Activated B cell treated with CpG ODN at 0.5 μM for 24 hours (primary cell): ENCODE data around the gene C20orf144. TPM values are rescaled to one million over a fixed set of nuclear protein-coding genes. Genes with fewer than 3 reads are reported as not detected.
"Not testable (repeated sequence)": the region's sequence is repeated elsewhere in the genome, so short reads cannot be mapped to it uniquely, and the experiment has no call there.

Source experiments
- ATAC-seq: fragments of 200-7000 bp; cut with Tn5 transposase; one replicate; pipeline ENCODE4 v1.10.0; 2021; ENCODE audit warnings: low read depth, mild to moderate bottlenecking, moderate library complexity
- CTCF ChIA-PET: fragments of 350-600 bp; sonication (Branson Sonifier 250); formaldehyde crosslinking; loops from one replicate; lab custom pipeline; 2021; ENCODE audit warnings: antibody characterized with exemption; lab: Charles Lee
- POLR2A ChIA-PET: fragments of 350-600 bp; sonication (Branson Sonifier 250); formaldehyde crosslinking; loops from one replicate; lab custom pipeline; 2021; ENCODE audit warnings: antibody characterized with exemption; lab: Charles Lee
- DNase-seq: peaks from one replicate; pipeline ENCODE4 v3.0.0; 2022
- H3K27ac Mint-ChIP-seq: one replicate; pipeline ENCODE4 v1.8.0; 2020; ENCODE audit warnings: mixed read lengths
- H3K27me3 Mint-ChIP-seq: one replicate; pipeline ENCODE4 v1.8.0; 2021; ENCODE audit warnings: mixed read lengths
- H3K36me3 Mint-ChIP-seq: one replicate; pipeline ENCODE4 v1.8.0; 2021; ENCODE audit warnings: low read depth, mixed read lengths
- H3K4me1 Mint-ChIP-seq: one replicate; pipeline ENCODE4 v1.8.0; 2021; ENCODE audit warnings: mixed read lengths
- H3K4me3 Mint-ChIP-seq: one replicate; pipeline ENCODE4 v1.8.0; 2020; ENCODE audit warnings: mild to moderate bottlenecking, mixed read lengths
- H3K9me3 Mint-ChIP-seq: one replicate; pipeline ENCODE4 v1.8.0; 2020; ENCODE audit warnings: mixed read lengths
- CTCF ChIP-seq: fragments of 200-600 bp; IDR thresholded peaks from one replicate; pipeline ENCODE4 v1.8.0; 2022; ENCODE audit warnings: antibody characterized with exemption, mild to moderate bottlenecking
- intact Hi-C: fragments of 100-400 bp; cut with micrococcal nuclease; formaldehyde crosslinking; loops from one replicate; pipeline ENCODE4 v1.15.1; 2024
- total RNA-seq: library from RNA; stranded (reverse); gene quantifications from 2 replicates; pipeline ENCODE4 v1.2.3, GENCODE V29; 2022

Gene C20orf144
- total RNA-seq, 1 donor from 2014 or later: 0.20 TPM

- intact Hi-C loops: no loop called here
- Mint-ChIP-seq H3K4me1 (no peaks in the 10 kb centered on the region), H3K4me3 (no peak overlapping the region), H3K27ac (no peak overlapping the region), H3K27me3 (no peaks in the 10 kb centered on the region), H3K9me3 (peaks cover 2% of the 10 kb centered on the region), H3K36me3 (no peaks in the 10 kb centered on the region)
- ATAC-seq (no peak), DNase-seq (no peak)
- ChIA-PET POLR2A (no interaction called here), CTCF (interaction anchor here (0.7 kb wide), 1 partner anchor 168 kb away, joined by 5 read pairs; no protein-coding TSS in a partner anchor)
- TF ChIP-seq CTCF: no peak
These were observed 31.9 kb downstream of the C20orf144 start for GRCh38 chr20:33693741-33694638.

GRCh38 chr20:33694639-33695012 is 32.5 kb downstream of the C20orf144 start:
- ATAC-seq (no peak), DNase-seq (no peak)
- peaks cover 2% of the 10 kb centered on the region for H3K9me3 Mint-ChIP-seq
- CTCF ChIA-PET: no interaction called here
- no peaks in the 10 kb centered on the region for H3K4me1 Mint-ChIP-seq
- no peak overlapping the region for H3K4me3 Mint-ChIP-seq
- no peaks in the 10 kb centered on the region for H3K27me3 Mint-ChIP-seq
- no peak overlapping the region for H3K27ac Mint-ChIP-seq
- POLR2A ChIA-PET: interaction anchor here (0.5 to 0.7 kb wide), 3 partner anchors 26 to 81 kb away, joined by 3 to 7 read pairs (median 5); no protein-coding TSS in a partner anchor
- no peaks in the 10 kb centered on the region for H3K36me3 Mint-ChIP-seq
- intact Hi-C loops: no loop called here
- no peak for TF ChIP-seq CTCF

GRCh38 chr20:33696448-33696847 is 34.3 kb downstream of the C20orf144 start:
- ChIA-PET CTCF (no interaction called here), POLR2A (no interaction called here)
- Mint-ChIP-seq H3K4me1 (no peaks in the 10 kb centered on the region), H3K4me3 (no peak overlapping the region), H3K9me3 (peaks cover 2% of the 10 kb centered on the region), H3K27me3 (no peaks in the 10 kb centered on the region), H3K36me3 (no peaks in the 10 kb centered on the region), H3K27ac (no peak overlapping the region)
- ATAC-seq (no peak), DNase-seq (no peak)
- intact Hi-C loops: no loop called here
- TF ChIP-seq CTCF: no peak

- H3K4me1 Mint-ChIP-seq: no peaks in the 10 kb centered on the region
- no peaks in the 10 kb centered on the region for H3K36me3 Mint-ChIP-seq
- TF ChIP-seq CTCF: no peak
- ATAC-seq (no peak), DNase-seq (no peak)
- POLR2A ChIA-PET: no interaction called here
- H3K9me3 Mint-ChIP-seq: peaks cover 2% of the 10 kb centered on the region
- CTCF ChIA-PET: no interaction called here
- H3K27me3 Mint-ChIP-seq: no peaks in the 10 kb centered on the region
- intact Hi-C loops: no loop called here
- H3K4me3 Mint-ChIP-seq: no peak overlapping the region
- no peak overlapping the region for H3K27ac Mint-ChIP-seq
These were observed 35.0 kb downstream of the C20orf144 start for GRCh38 chr20:33697129-33697528.

- CTCF ChIA-PET, H3K27ac Mint-ChIP-seq, intact Hi-C loops, DNase-seq, ATAC-seq, POLR2A ChIA-PET, H3K36me3 Mint-ChIP-seq, H3K4me1 Mint-ChIP-seq, H3K4me3 Mint-ChIP-seq, H3K27me3 Mint-ChIP-seq, H3K9me3 Mint-ChIP-seq: not testable (repeated sequence)
These were observed 36.8 kb downstream of the C20orf144 start for GRCh38 chr20:33698966-33699365.

GRCh38 chr20:33700696-33701441 is 38.7 kb downstream of the C20orf144 start:
- POLR2A ChIA-PET, ATAC-seq, H3K4me1 Mint-ChIP-seq: not testable (repeated sequence)

More at GRCh38 chr20:33700696-33701441, 38.7 kb downstream of the C20orf144 start:
- H3K9me3 Mint-ChIP-seq, DNase-seq, H3K36me3 Mint-ChIP-seq, intact Hi-C loops, CTCF ChIA-PET, H3K27ac Mint-ChIP-seq, H3K27me3 Mint-ChIP-seq, H3K4me3 Mint-ChIP-seq: not testable (repeated sequence)
